H1 (cell line): ENCODE measurements around the gene RASSF10. TPM values are rescaled to one million over a fixed set of nuclear protein-coding genes. Genes with fewer than 3 reads are reported as not detected.

ENCODE experiments used
- CTCF ChIA-PET: fragments of 300-600 bp; sonication (Branson Sonifier 250); formaldehyde crosslinking; loops from one replicate; lab custom pipeline; 2021; ENCODE audit not compliant: partially characterized antibody; lab: Charles Lee
- POLR2A ChIA-PET: fragments of 300-600 bp; sonication (Branson Sonifier 250); formaldehyde crosslinking; loops from one replicate; lab custom pipeline; 2021; ENCODE audit warnings: inconsistent platforms; ENCODE audit not compliant: partially characterized antibody; lab: Charles Lee
- DNase-seq, 2 experiments: peaks; one replicate each; pipeline versions ENCODE4 v3.0.0 to v3.0.0-alpha.2; 2010 to 2022; ENCODE audit warnings: low spot score in 2 of 2, low read depth in 1 of 2, mixed read lengths in 1 of 2
- FAIRE-seq: peaks from 2 replicates; lab custom pipeline; 2011; peaks lifted over from hg19 to GRCh38; lab: Jason Lieb, UNC
- H2AFZ ChIP-seq: 2 replicates; pipeline ENCODE4 v1.8.1; 2012; ENCODE audit warnings: low read length, inconsistent platforms
- H2AK5ac ChIP-seq: 2 replicates; pipeline ENCODE4 v1.6.1; 2013; ENCODE audit warnings: low read depth, low read length
- H2BK120ac ChIP-seq: replicated peaks from 2 replicates; pipeline ENCODE3; 2013; ENCODE audit warnings: low read depth, low read length, inconsistent platforms
- H2BK12ac ChIP-seq: 2 replicates; pipeline ENCODE4 v1.6.1; 2013; ENCODE audit warnings: low read depth, low read length
- H2BK15ac ChIP-seq: 2 replicates; pipeline ENCODE4 v1.6.1; 2013; ENCODE audit warnings: low read length
- H2BK20ac ChIP-seq: 2 replicates; pipeline ENCODE4 v1.6.1; 2013; ENCODE audit warnings: low read length
- H2BK5ac ChIP-seq: 2 replicates; pipeline ENCODE4 v1.6.1; 2013; ENCODE audit warnings: low read depth, low read length
- H3K14ac ChIP-seq: 2 replicates; pipeline ENCODE4 v1.6.1; 2013; ENCODE audit warnings: inconsistent platforms; ENCODE audit not compliant: insufficient read length
- H3K18ac ChIP-seq: 2 replicates; pipeline ENCODE4 v1.6.1; 2013; ENCODE audit warnings: low read length; ENCODE audit errors: extremely low read depth
- H3K23ac ChIP-seq: 2 replicates; pipeline ENCODE4 v1.6.1; 2013; ENCODE audit warnings: inconsistent platforms; ENCODE audit not compliant: insufficient read length
- H3K23me2 ChIP-seq: 2 replicates; pipeline ENCODE4 v1.6.1; 2013; ENCODE audit warnings: low read depth, low read length
- H3K27ac ChIP-seq: 2 replicates; pipeline ENCODE4 v1.6.1; 2011; ENCODE audit warnings: low read depth, low read length, inconsistent platforms
- H3K27me3 ChIP-seq, 4 experiments: replicated peaks in 1 of 4; 1 replicate in 1 of 4; 2 replicates in 3 of 4; pipeline versions ENCODE4 v1.6.1 to v1.8.1; 2011 to 2013; ENCODE audit warnings: low read length in 3 of 4, mild to moderate bottlenecking in 3 of 4, inconsistent platforms in 2 of 4, mixed read lengths in 2 of 4, moderate library complexity in 1 of 4; ENCODE audit not compliant: control insufficient read depth in 3 of 4, insufficient read depth in 3 of 4; ENCODE audit errors: extremely low read depth in 1 of 4
- H3K36me3 ChIP-seq, 4 experiments: 2 replicates each; pipeline versions ENCODE4 v1.6.1 to v1.8.1; 2011 to 2013; ENCODE audit warnings: mild to moderate bottlenecking in 4 of 4, low read length in 3 of 4, moderate library complexity in 2 of 4, control low read depth in 1 of 4, inconsistent platforms in 1 of 4; ENCODE audit not compliant: insufficient read depth in 4 of 4, control insufficient read depth in 2 of 4
- H3K4ac ChIP-seq: replicated peaks from 2 replicates; pipeline ENCODE3; 2013; ENCODE audit warnings: low read length, low read depth, mixed read lengths, inconsistent platforms; ENCODE audit not compliant: insufficient read length
- H3K4me1 ChIP-seq, 4 experiments: replicated peaks in 1 of 4; 1 replicate in 1 of 4; 2 replicates in 3 of 4; pipeline versions ENCODE4 v1.6.1 to v1.8.1; 2011 to 2013; ENCODE audit warnings: low read length in 3 of 4, inconsistent platforms in 2 of 4, mixed read lengths in 1 of 4; ENCODE audit not compliant: insufficient read depth in 4 of 4, control insufficient read depth in 3 of 4
- H3K4me2 ChIP-seq, 2 experiments: 2 replicates each; pipeline versions ENCODE4 v1.6.1 to v1.8.1; 2011 to 2013; ENCODE audit warnings: low read depth in 2 of 2, low read length in 2 of 2, control low read depth in 1 of 2, inconsistent platforms in 1 of 2, mild to moderate bottlenecking in 1 of 2; ENCODE audit not compliant: insufficient read depth in 1 of 2
- H3K4me3 ChIP-seq, 4 experiments: fragments of 200-600, 300-600 bp in 1 of 4; sonication (generic), shearing (Covaris generic), sonication (Bioruptor Twin) in 1 of 4; 2 replicates each; pipeline versions ENCODE4 v1.5.1 to v1.8.1; 2011 to 2016; ENCODE audit warnings: low read length in 4 of 4, low read depth in 3 of 4, control low read depth in 2 of 4, inconsistent platforms in 2 of 4, mild to moderate bottlenecking in 2 of 4, mixed read lengths in 1 of 4, moderate library complexity in 1 of 4; ENCODE audit not compliant: insufficient read depth in 2 of 4; ENCODE audit errors: extremely low read depth in 1 of 4
- H3K56ac ChIP-seq: replicated peaks from 2 replicates; pipeline ENCODE3; 2013; ENCODE audit warnings: low read depth, mild to moderate bottlenecking, mixed read lengths, low read length, inconsistent platforms; ENCODE audit not compliant: insufficient read length
- H3K79me1 ChIP-seq: 2 replicates; pipeline ENCODE4 v1.6.1; 2013; ENCODE audit warnings: low read depth, low read length, control low read depth
- H3K79me2 ChIP-seq, 2 experiments: 2 replicates each; pipeline versions ENCODE4 v1.6.1 to v1.8.1; 2012 to 2013; ENCODE audit warnings: low read length in 2 of 2, mild to moderate bottlenecking in 2 of 2, inconsistent platforms in 1 of 2; ENCODE audit not compliant: insufficient read depth in 2 of 2, control insufficient read depth in 1 of 2
- H3K9ac ChIP-seq, 4 experiments: replicated peaks in 1 of 4; 1 replicate in 1 of 4; 2 replicates in 3 of 4; pipeline versions ENCODE4 v1.6.1 to v1.8.1; 2011 to 2013; ENCODE audit warnings: low read depth in 3 of 4, low read length in 3 of 4, control low read depth in 2 of 4, mild to moderate bottlenecking in 2 of 4, moderate library complexity in 2 of 4, inconsistent platforms in 1 of 4; ENCODE audit errors: extremely low read depth in 1 of 4
- H3K9me3 ChIP-seq, 2 experiments: 2 replicates each; pipeline versions ENCODE4 v1.6.1 to v1.8.1; 2012 to 2013; ENCODE audit warnings: mild to moderate bottlenecking in 2 of 2, moderate library complexity in 2 of 2, control low read depth in 1 of 2, inconsistent platforms in 1 of 2, low read depth in 1 of 2, low read length in 1 of 2, mixed read lengths in 1 of 2; ENCODE audit not compliant: insufficient read depth in 2 of 2
- H4K20me1 ChIP-seq, 2 experiments: replicated peaks in 1 of 2; 2 replicates each; pipeline versions ENCODE3 to v1.8.1; 2011 to 2013; ENCODE audit warnings: inconsistent platforms in 2 of 2, low read length in 2 of 2, mild to moderate bottlenecking in 1 of 2; ENCODE audit not compliant: insufficient read depth in 2 of 2, control insufficient read depth in 1 of 2
- H4K5ac ChIP-seq: 2 replicates; pipeline ENCODE4 v1.6.1; 2013; ENCODE audit warnings: low read length, low read depth, mixed read lengths, inconsistent platforms; ENCODE audit not compliant: insufficient read length
- H4K8ac ChIP-seq: 2 replicates; pipeline ENCODE4 v1.8.0; 2013; ENCODE audit warnings: mild to moderate bottlenecking, moderate library complexity, low read length, inconsistent platforms; ENCODE audit not compliant: insufficient read depth; ENCODE audit errors: extremely low read depth
- H4K91ac ChIP-seq: replicated peaks from 2 replicates; pipeline ENCODE3; 2013; ENCODE audit warnings: low read length, mixed read lengths, inconsistent platforms; ENCODE audit not compliant: insufficient read length
- BRCA1 ChIP-seq: IDR thresholded peaks from 2 replicates; pipeline ENCODE4 v1.6.1; 2012; ENCODE audit warnings: low read depth, low read length, improper control_type of control experiment
- POLR2A ChIP-seq, 2 experiments: IDR thresholded peaks; 1 replicate in 1 of 2; 2 replicates in 1 of 2; pipeline ENCODE4 v1.6.1; 2011; ENCODE audit warnings: low read depth in 2 of 2, low read length in 2 of 2, mild to moderate bottlenecking in 2 of 2; ENCODE audit errors: control extremely low read depth in 1 of 2
- USF2 ChIP-seq: IDR thresholded peaks from 2 replicates; pipeline ENCODE4 v1.6.1; 2011; ENCODE audit warnings: low read length, improper control_type of control experiment
- WGBS, 2 experiments: shearing (Covaris generic) in 1 of 2; methylation state at CpG; one replicate each; pipeline versions ENCODE4 v1.1.6 to v1.1.7; 2013 to 2015; ENCODE audit warnings: low lambda C conversion rate in 2 of 2, mixed read lengths in 2 of 2, inconsistent platforms in 1 of 2, low coverage in 1 of 2, missing lambda C conversion rate in 1 of 2; ENCODE audit not compliant: insufficient replicate concordance in 2 of 2, insufficient coverage in 1 of 2, insufficient read length in 1 of 2; ENCODE audit errors: extremely low coverage in 1 of 2, missing lambda C conversion rate in 1 of 2; 5-methylcytosine and 5-hydroxymethylcytosine counted together
- polyA plus RNA-seq, 7 experiments: library from polyadenylated mRNA; depleted of rRNA in 3 of 7; stranded (reverse) in 5 of 7; unstranded in 2 of 7; fragments of >200 nt in 5 of 7; fragments of 200-250 nt in 2 of 7; gene quantifications; 1 replicate in 5 of 7; 2 replicates in 1 of 7; 4 replicates in 1 of 7; pipeline versions ENCODE4 v1.2.1 to v1.2.3, GENCODE V29; 2011 to 2013; ENCODE audit warnings: missing spikeins in 2 of 7, mixed read lengths in 2 of 7
- total RNA-seq: library from RNA; stranded (reverse); fragmentation: NEBNext Ultra II Directional; extraction: Animal tissue kit (Norgen Biotek cat#: 25700); gene quantifications from 2 replicates; pipeline ENCODE4 v1.2.1, GENCODE V29; 2021

RASSF10 gene
- total and polyA plus RNA-seq, 2 of the 8 experiments (the other 6 are each of a cell fraction or from before 2014, with no cell fraction given), result 0.51 to 1.8 TPM

GRCh38 chr11:12975195-12975594 is 33.9 kb upstream of the RASSF10 start:
- no peak overlapping the region for H2BK20ac ChIP-seq
- H2BK5ac ChIP-seq, result no peak overlapping the region
- no peaks in the 10 kb centered on the region for H3K9me3 ChIP-seq
- no peak overlapping the region for H3K27ac ChIP-seq
- TF ChIP-seq USF2 (no peak), BRCA1 (no peak), POLR2A (IDR thresholded peaks at IDR 0.05; ENCODE audit: control extremely low read depth in 1 of 2, low read depth in 2 of 2, low read length in 2 of 2) (no peak)
- TF ChIP-seq, all 59 proteins: peak for 0
- no peak overlapping the region for H3K23ac ChIP-seq
- H4K5ac ChIP-seq, result no peak overlapping the region
- H3K56ac ChIP-seq, result no peak overlapping the region
- H3K18ac ChIP-seq, result no peak overlapping the region
- WGBS, 2 experiments, result 84% methylated on average over 2 of the region's 2 CpGs; no CpG with 5 or more reads in 1 of the 2 experiments
- H2AK5ac ChIP-seq, result no peak overlapping the region
- H3K4me1 ChIP-seq, result no peaks in the 10 kb centered on the region
- H4K91ac ChIP-seq, result no peak overlapping the region
- no peak overlapping the region for H3K4me3 ChIP-seq
- H4K8ac ChIP-seq, result no peak overlapping the region
- H2BK15ac ChIP-seq, result no peak overlapping the region
- H3K27me3 ChIP-seq, result no peaks in the 10 kb centered on the region
- H3K4ac ChIP-seq, result no peak overlapping the region
- no peak overlapping the region for H2BK120ac ChIP-seq
- DNase-seq, result no peak
- ChIA-PET POLR2A (no interaction called here), CTCF (interaction anchor here (1.1 to 13.1 kb wide), 7 partner anchors 10 to 687 kb away, joined by 3 to 116 read pairs (median 5); no protein-coding TSS in a partner anchor)
- no peak overlapping the region for H3K4me2 ChIP-seq
- no peak for FAIRE-seq
- H2AFZ ChIP-seq, result no peak overlapping the region
- H3K14ac ChIP-seq, result no peak overlapping the region
- H3K36me3 ChIP-seq, result no peaks in the 10 kb centered on the region
- no peak overlapping the region for H2BK12ac ChIP-seq
- no peaks in the 10 kb centered on the region for H4K20me1 ChIP-seq
- no peaks in the 10 kb centered on the region for H3K79me2 ChIP-seq
- H3K9ac ChIP-seq, result no peak overlapping the region
- H3K79me1 ChIP-seq, result no peaks in the 10 kb centered on the region
- no peaks in the 10 kb centered on the region for H3K23me2 ChIP-seq
